Breast epithelium (tissue), 4 donors: ENCODE data around the gene TET2. TPM values are rescaled to one million over a fixed set of nuclear protein-coding genes. Genes with fewer than 3 reads are reported as not detected.

Experiments
- DNase-seq, 2 donors: peaks; one replicate each; pipeline ENCODE4 v3.0.0-alpha.2; 2019; ENCODE audit warnings: low spot score in 2 of 2
- H3K27ac ChIP-seq, 2 donors: fragments of 200-600 bp; sonication (generic) in 1 of 2; one replicate each; pipeline ENCODE4 v1.5.1; 2016 to 2019; ENCODE audit warnings: mild to moderate bottlenecking in 1 of 2
- H3K27me3 ChIP-seq, 2 donors: fragments of 200-600 bp; sonication (generic) in 1 of 2; one replicate each; pipeline versions ENCODE4 v1.5.1 to v1.6.0; 2017 to 2019; ENCODE audit warnings: control low read depth in 1 of 2, mild to moderate bottlenecking in 1 of 2
- H3K36me3 ChIP-seq: fragments of 200-600 bp; one replicate; pipeline ENCODE4 v1.5.1; 2019
- H3K4me1 ChIP-seq, 2 donors: fragments of 200-600 bp; sonication (generic); one replicate each; pipeline ENCODE4 v1.5.1; 2016 to 2019; ENCODE audit warnings: control low read depth in 1 of 2
- H3K4me3 ChIP-seq, 3 donors: fragments of 200-600 bp; sonication (generic); 1 replicate in 2 of 3; 2 replicates in 1 of 3; pipeline ENCODE4 v1.5.1; 2016 to 2019; ENCODE audit warnings: mild to moderate bottlenecking in 3 of 3, moderate library complexity in 2 of 3
- H3K9me3 ChIP-seq, 2 donors: fragments of 200-600 bp; sonication (generic) in 1 of 2; one replicate each; pipeline ENCODE4 v1.5.1; 2016 to 2019; ENCODE audit warnings: control low read depth in 1 of 2
- CTCF ChIP-seq, 3 donors: fragments of 450-650 bp; IDR thresholded peaks; one replicate each; pipeline ENCODE4 v1.5.1; 2016 to 2017; ENCODE audit warnings: antibody characterized with exemption in 3 of 3, mild to moderate bottlenecking in 3 of 3, moderate library complexity in 3 of 3
- POLR2A ChIP-seq: fragments of 450-650 bp; IDR thresholded peaks from one replicate; pipeline ENCODE4 v1.6.1; 2016; ENCODE audit warnings: antibody characterized with exemption, mild to moderate bottlenecking, moderate library complexity
- POLR2AphosphoS5 ChIP-seq, 3 donors: sonication (generic); formaldehyde crosslinking; IDR thresholded peaks; one replicate each; pipeline ENCODE4 v1.6.1; 2017; ENCODE audit warnings: antibody characterized with exemption in 3 of 3
- intact Hi-C: fragments of 100-400 bp; cut with DNase I; formaldehyde crosslinking; loops from one replicate; pipeline ENCODE4 v1.15.1; 2023; ENCODE audit warnings: low total_unique reads
- total RNA-seq, 3 donors: library from RNA; depleted of rRNA; stranded (reverse); fragments of >200 nt; gene quantifications; one replicate each; pipeline ENCODE4 v1.1.0, GENCODE V29; 2016

TET2 gene
- total RNA-seq, 3 donors from 2014 or later, result 23.2 to 37.3 (median 29.8) TPM

- H3K36me3 ChIP-seq, result peaks cover under 1% of the 10 kb centered on the region
- intact Hi-C loops, result no loop called here
These were observed 131.0 kb downstream of the TET2 start for GRCh38 chr4:105277702-105278101.

GRCh38 chr4:105279314-105279713 lies 132.6 kb downstream of the TET2 start:
- no peaks in the 10 kb centered on the region for H3K27me3 ChIP-seq
- no peak for TF ChIP-seq CTCF (IDR thresholded peaks at IDR 0.05)
- TF ChIP-seq POLR2A, result no peak
- intact Hi-C loops, result no loop called here

More at GRCh38 chr4:105277702-105278101, 131.0 kb downstream of the TET2 start:
- Histone ChIP-seq H3K27me3 (no peaks in the 10 kb centered on the region), H3K27ac (no peak overlapping the region), H3K4me3 (no peak overlapping the region), H3K4me1 (no peaks in the 10 kb centered on the region), H3K9me3 (no peaks in the 10 kb centered on the region)
- no peak for TF ChIP-seq CTCF (IDR thresholded peaks at IDR 0.05)
- DNase-seq, result no peak

GRCh38 chr4:105280338-105281123 lies 133.9 kb downstream of the TET2 start:
- no peak for DNase-seq
- Histone ChIP-seq H3K4me3 (no peak overlapping the region), H3K27me3 (no peaks in the 10 kb centered on the region), H3K4me1 (no peaks in the 10 kb centered on the region), H3K36me3 (no peaks in the 10 kb centered on the region), H3K9me3 (no peaks in the 10 kb centered on the region), H3K27ac (no peak overlapping the region)
- intact Hi-C loops, result no loop called here
- TF ChIP-seq POLR2A (no peak), CTCF (IDR thresholded peaks at IDR 0.05) (no peak), POLR2AphosphoS5 (IDR thresholded peaks at IDR 0.05) (no peak)

More at GRCh38 chr4:105279314-105279713, 132.6 kb downstream of the TET2 start:
- Histone ChIP-seq H3K4me3 (no peak overlapping the region), H3K36me3 (no peaks in the 10 kb centered on the region), H3K4me1 (no peaks in the 10 kb centered on the region), H3K27ac (no peak overlapping the region), H3K9me3 (no peaks in the 10 kb centered on the region)
- DNase-seq, result no peak

GRCh38 chr4:105281124-105281415 lies 134.4 kb downstream of the TET2 start:
- Histone ChIP-seq H3K27me3 (no peaks in the 10 kb centered on the region), H3K4me3 (no peak overlapping the region), H3K36me3 (no peaks in the 10 kb centered on the region), H3K9me3 (no peaks in the 10 kb centered on the region), H3K27ac (no peak overlapping the region), H3K4me1 (no peaks in the 10 kb centered on the region)
- TF ChIP-seq POLR2AphosphoS5 (IDR thresholded peaks at IDR 0.05) (no peak), POLR2A (no peak), CTCF (IDR thresholded peaks at IDR 0.05) (no peak)
- no peak for DNase-seq
- intact Hi-C loops, result no loop called here

- TF ChIP-seq POLR2A (no peak), POLR2AphosphoS5 (IDR thresholded peaks at IDR 0.05) (no peak), CTCF (IDR thresholded peaks at IDR 0.05) (no peak)
- Histone ChIP-seq H3K27ac (no peak overlapping the region), H3K4me1 (no peaks in the 10 kb centered on the region), H3K36me3 (no peaks in the 10 kb centered on the region), H3K4me3 (no peak overlapping the region), H3K9me3 (no peaks in the 10 kb centered on the region), H3K27me3 (no peaks in the 10 kb centered on the region)
- DNase-seq, result no peak
- intact Hi-C loops, result no loop called here
These were observed 135.8 kb downstream of the TET2 start for GRCh38 chr4:105282489-105282888.
